ENCODE data around the gene DIP2A. TPM values are rescaled to one million over a fixed set of nuclear protein-coding genes. Genes with fewer than 3 reads are reported as not detected.
"Not testable (repeated sequence)": the region's sequence is repeated elsewhere in the genome, so short reads cannot be mapped to it uniquely, and the experiment has no call there.

The DIP2A gene
- total RNA-seq, 1 experiment from 2014 or later = 22.9 TPM

- ATAC-seq (no peak), DNase-seq (ENCODE audit: low read depth, low spot score) (no peak)
- Histone ChIP-seq H3K9me3 (ENCODE audit: control insufficient read depth, insufficient read depth, low read depth, low read length) (no peaks in the 10 kb centered on the region), H3K27me3 (ENCODE audit: control insufficient read depth, insufficient read depth, low read length) (no peaks in the 10 kb centered on the region), H3K36me3 (ENCODE audit: control insufficient read depth, insufficient read depth, low read length) (no peaks in the 10 kb centered on the region), H3K4me1 (ENCODE audit: control insufficient read depth, insufficient read depth, low read length) (no peaks in the 10 kb centered on the region), H3K4me3 (ENCODE audit: low read depth in 2 of 2, low read length in 2 of 2) (no peak overlapping the region), H3K27ac (ENCODE audit: low read length) (no peak overlapping the region)
- intact Hi-C loops (cut with micrococcal nuclease; ENCODE audit: unreplicated experiment) = no loop called here
- no TSS peak for BruUV-seq (replicated peaks)
- ChIA-PET CTCF (no interaction called here), POLR2A (no interaction called here)
- TF ChIP-seq CTCF (IDR thresholded peaks at IDR 0.05) (no peak), POLR2AphosphoS5 (IDR thresholded peaks at IDR 0.05; ENCODE audit: low read depth, low read length) (no peak), TCF7L2 (IDR thresholded peaks at IDR 0.05; ENCODE audit: low read depth, low read length) (no peak), REST (IDR thresholded peaks at IDR 0.05; ENCODE audit: insufficient read depth in 1 of 2, low read depth in 2 of 2, low read length in 1 of 2) (no peak), SIN3A (IDR thresholded peaks at IDR 0.05; ENCODE audit: borderline replicate concordance, insufficient read depth, low read depth, low read length) (no peak)
- in situ Hi-C loops (cut with HindIII; ENCODE audit: low pct_unique_long_range_greater_than_20kb, low sequenced_read_pairs) = no loop called here
Observed at GRCh38 chr21:46572850-46573249, 114.2 kb downstream of the DIP2A start.

GRCh38 chr21:46577786-46578185 lies 119.1 kb downstream of the DIP2A start:
- not testable (repeated sequence) for BruUV-seq (replicated peaks)

GRCh38 chr21:46579394-46579793 lies 120.7 kb downstream of the DIP2A start:
- H3K4me3 ChIP-seq (ENCODE audit: low read depth in 2 of 2, low read length in 2 of 2); intact Hi-C loops (cut with micrococcal nuclease; ENCODE audit: unreplicated experiment); H3K36me3 ChIP-seq (ENCODE audit: control insufficient read depth, insufficient read depth, low read length); CTCF ChIA-PET; H3K9me3 ChIP-seq (ENCODE audit: control insufficient read depth, insufficient read depth, low read depth, low read length); POLR2A ChIA-PET; H3K27me3 ChIP-seq (ENCODE audit: control insufficient read depth, insufficient read depth, low read length); H3K27ac ChIP-seq (ENCODE audit: low read length); H3K4me1 ChIP-seq (ENCODE audit: control insufficient read depth, insufficient read depth, low read length); in situ Hi-C loops (cut with HindIII; ENCODE audit: low pct_unique_long_range_greater_than_20kb, low sequenced_read_pairs); ATAC-seq; DNase-seq (ENCODE audit: low read depth, low spot score); BruUV-seq (replicated peaks): not testable (repeated sequence)

More at GRCh38 chr21:46577786-46578185, 119.1 kb downstream of the DIP2A start:
- H3K36me3 ChIP-seq (ENCODE audit: control insufficient read depth, insufficient read depth, low read length); H3K9me3 ChIP-seq (ENCODE audit: control insufficient read depth, insufficient read depth, low read depth, low read length); ATAC-seq; intact Hi-C loops (cut with micrococcal nuclease; ENCODE audit: unreplicated experiment); POLR2A ChIA-PET; H3K4me3 ChIP-seq (ENCODE audit: low read depth in 2 of 2, low read length in 2 of 2); in situ Hi-C loops (cut with HindIII; ENCODE audit: low pct_unique_long_range_greater_than_20kb, low sequenced_read_pairs); H3K27me3 ChIP-seq (ENCODE audit: control insufficient read depth, insufficient read depth, low read length); H3K4me1 ChIP-seq (ENCODE audit: control insufficient read depth, insufficient read depth, low read length); H3K27ac ChIP-seq (ENCODE audit: low read length); CTCF ChIA-PET; DNase-seq (ENCODE audit: low read depth, low spot score): not testable (repeated sequence)
